WTC11 (cell line): Measurements from ENCODE around the gene ZNG1C.
"Not testable (repeated sequence)": the region's sequence is repeated elsewhere in the genome, so short reads cannot be mapped to it uniquely, and the experiment has no call there.

Experiments
- ZNF423 ChIP-seq: fragments of 250-450 bp; sonication (Bioruptor Pico); IDR thresholded peaks from 2 replicates; pipeline ENCODE4 v2.1.2; 2022; ENCODE audit warnings: mild to moderate bottlenecking, moderate library complexity
- TF ChIP-seq, protein P1 (sequence below): fragments of 200-600 bp; IDR thresholded peaks from 2 replicates; pipeline ENCODE4 v1.8.0; 2022; ENCODE audit warnings: antibody characterized with exemption

DNA sequence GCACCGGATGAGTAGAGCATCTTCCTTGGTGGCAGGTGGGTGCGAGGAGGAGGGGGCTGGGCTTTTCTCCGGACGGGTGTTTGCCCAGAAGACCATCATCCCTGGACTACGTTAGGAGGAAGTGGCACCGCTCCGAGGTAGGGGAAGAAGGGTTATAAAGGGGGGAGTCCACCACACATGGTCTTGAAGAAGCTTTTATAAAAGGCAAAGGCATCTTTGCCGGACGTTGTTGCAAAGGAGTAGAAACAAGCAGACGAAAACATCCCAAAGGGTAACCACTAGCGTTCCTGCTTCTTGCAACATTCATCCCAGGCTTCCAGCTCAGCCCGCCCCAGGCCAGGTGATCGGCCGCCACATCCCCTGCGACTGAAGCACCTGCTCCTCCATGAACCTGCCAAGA is 60.8 kb downstream of the ZNG1C start, which contains the start of gene FOXD4L3:
- TF ChIP-seq, protein P1, sequence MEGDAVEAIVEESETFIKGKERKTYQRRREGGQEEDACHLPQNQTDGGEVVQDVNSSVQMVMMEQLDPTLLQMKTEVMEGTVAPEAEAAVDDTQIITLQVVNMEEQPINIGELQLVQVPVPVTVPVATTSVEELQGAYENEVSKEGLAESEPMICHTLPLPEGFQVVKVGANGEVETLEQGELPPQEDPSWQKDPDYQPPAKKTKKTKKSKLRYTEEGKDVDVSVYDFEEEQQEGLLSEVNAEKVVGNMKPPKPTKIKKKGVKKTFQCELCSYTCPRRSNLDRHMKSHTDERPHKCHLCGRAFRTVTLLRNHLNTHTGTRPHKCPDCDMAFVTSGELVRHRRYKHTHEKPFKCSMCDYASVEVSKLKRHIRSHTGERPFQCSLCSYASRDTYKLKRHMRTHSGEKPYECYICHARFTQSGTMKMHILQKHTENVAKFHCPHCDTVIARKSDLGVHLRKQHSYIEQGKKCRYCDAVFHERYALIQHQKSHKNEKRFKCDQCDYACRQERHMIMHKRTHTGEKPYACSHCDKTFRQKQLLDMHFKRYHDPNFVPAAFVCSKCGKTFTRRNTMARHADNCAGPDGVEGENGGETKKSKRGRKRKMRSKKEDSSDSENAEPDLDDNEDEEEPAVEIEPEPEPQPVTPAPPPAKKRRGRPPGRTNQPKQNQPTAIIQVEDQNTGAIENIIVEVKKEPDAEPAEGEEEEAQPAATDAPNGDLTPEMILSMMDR = not testable (repeated sequence)
- not testable (repeated sequence) for TF ChIP-seq ZNF423 (CRISPR knock-in tag)
